SW480 (cell line): ENCODE measurements around the gene SLC13A3.

Experiments used
- DNase-seq: peaks from one replicate; pipeline ENCODE4 v3.0.0-alpha.2; 2016; ENCODE audit warnings: low spot score

SLC13A3 gene

DNA sequence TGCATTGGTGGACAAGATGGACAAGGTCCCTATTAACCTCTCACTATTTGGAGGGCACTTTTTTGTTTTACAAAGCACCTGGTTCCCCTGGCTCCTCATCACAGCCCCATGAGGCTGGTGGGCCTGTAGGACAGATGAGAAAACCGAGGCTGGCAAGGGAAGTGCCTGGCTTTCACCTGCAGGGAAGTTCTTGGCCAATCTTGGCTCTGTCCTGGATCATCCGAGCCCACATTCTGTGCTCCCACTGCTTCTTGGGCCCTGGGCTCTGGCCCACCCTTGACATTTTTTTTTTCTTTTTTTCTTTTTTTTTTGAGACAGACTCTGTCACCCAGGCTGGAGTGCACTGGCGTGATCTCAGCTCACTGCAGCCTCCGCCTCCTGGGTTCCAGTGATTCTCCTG is 14.7 kb downstream of the SLC13A3 start:
- no peak for DNase-seq

GRCh38 chr20:46635514-46636136 is 15.6 kb downstream of the SLC13A3 start:
- no peak for DNase-seq

DNA sequence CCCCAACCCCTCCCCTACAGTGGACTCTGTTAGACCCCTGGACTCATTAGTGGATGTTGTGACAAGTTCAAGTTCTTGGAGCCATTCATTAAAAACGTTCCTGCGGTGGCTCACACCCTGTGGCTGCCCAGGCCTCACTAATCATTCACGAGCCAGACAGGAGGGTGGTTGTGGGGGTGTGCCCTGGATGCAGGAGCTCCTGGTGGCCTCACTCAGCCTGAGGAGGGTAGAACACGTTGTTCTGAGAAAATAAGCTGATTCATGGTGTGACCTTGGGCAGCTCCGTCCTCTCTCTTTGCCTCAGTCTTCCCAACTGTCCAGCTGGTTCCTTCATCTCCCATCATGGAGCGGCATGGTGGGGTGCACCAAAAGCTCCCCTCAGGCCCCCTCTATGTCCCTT is 16.7 kb downstream of the SLC13A3 start:
- no peak for DNase-seq

GRCh38 chr20:46631874-46632446 is 19.3 kb downstream of the SLC13A3 start:
- no peak for DNase-seq

DNA sequence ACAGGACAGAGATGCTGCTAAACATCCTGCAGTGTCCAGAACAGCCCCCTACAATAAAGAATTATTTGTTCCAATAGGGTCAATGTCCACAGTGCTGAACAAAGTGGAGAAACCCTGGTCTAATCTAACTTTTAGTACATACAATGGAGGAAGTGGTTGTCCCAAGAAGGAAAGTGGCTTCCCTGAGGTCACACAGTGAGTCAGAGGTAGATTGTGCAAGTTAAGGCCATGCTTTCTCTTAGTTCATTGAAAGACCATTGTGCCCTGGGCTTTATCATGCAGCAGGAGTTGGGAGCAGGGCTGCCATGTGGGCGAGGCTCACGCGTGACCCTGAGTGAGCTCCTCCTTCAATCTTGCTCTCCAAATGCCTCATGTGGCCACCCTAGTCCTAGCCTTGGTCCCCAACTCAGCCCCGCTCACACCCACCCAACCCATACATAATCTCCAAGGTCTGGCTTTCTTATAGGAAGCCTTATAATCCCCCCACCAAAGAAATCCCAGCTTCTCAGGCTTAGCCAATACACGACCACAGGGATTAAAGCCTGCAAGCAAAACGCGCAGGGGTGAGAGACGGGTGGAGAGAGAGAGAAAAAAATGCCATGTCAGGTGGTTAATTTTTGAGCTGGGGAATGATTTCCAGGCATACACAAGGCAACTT is 19.9 kb downstream of the SLC13A3 start:
- DNase-seq: peak; percentile 44

- no peak for DNase-seq
Observed at GRCh38 chr20:46630306-46630705, 21.0 kb downstream of the SLC13A3 start.

GRCh38 chr20:46629341-46629740 is 21.9 kb downstream of the SLC13A3 start:
- DNase-seq: no peak

DNA sequence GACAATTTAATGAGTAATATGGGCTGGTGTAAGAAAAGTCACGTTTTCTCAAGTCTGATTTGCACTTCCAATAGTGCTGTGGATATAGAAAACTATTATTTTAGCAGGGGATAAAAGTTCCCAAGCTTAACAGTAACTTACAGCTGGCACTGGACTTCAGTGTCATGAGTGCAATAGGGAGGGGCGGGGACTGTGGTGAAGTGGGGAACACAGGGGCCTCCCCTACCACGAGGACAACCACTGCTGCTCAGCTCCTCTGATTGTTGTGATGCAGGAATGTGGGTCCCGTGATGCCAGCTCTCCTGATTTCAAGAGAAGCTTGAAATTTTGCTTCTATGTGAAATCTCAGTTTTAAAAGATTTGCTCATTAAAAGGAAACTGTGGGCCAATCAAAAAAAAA is 24.0 kb downstream of the SLC13A3 start:
- DNase-seq: no peak

DNA sequence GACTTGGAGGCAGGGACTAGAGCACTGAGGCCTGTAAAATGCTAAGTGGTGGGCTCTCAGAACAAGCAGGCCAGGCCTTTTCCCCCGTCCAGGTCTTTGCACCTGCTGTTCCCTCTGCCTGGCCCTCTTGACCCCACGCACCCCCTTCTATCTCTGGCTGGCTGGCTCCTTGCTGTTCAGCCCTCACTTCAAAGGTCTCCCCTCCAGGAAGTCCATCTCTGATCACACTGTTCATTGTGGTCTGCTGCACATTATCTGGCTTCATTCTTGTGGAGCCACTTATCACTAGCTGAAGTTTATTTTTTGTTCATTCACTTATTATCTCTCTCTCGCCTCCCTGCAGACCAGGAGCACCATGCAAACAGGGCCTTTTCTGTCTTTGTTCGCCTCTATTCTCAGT is 24.5 kb downstream of the SLC13A3 start:
- no peak for DNase-seq

- no peak for DNase-seq
Observed at GRCh38 chr20:46625875-46626373, 25.3 kb downstream of the SLC13A3 start.

- no peak for DNase-seq
Observed at GRCh38 chr20:46624946-46625345, 26.3 kb downstream of the SLC13A3 start.

GRCh38 chr20:46622165-46622564 is 29.1 kb downstream of the SLC13A3 start:
- no peak for DNase-seq

DNA sequence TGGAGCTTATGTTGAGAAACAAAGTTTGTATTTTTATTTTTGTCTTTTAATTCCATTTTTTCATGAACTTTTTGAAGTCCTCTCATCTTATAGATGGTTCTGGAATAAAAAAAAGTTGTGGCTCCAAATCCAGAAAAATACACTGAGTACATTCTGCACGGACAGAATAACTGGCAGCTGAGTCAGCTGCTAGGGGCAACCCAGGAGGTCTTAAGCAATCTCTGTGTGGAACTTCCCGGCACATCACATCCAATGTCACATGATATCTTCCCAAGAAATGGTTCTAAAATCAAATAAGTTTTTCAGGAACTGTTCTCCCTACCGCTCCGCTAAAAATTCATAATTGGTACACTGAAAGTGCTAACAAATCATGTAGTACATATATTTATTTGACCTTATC is 29.8 kb downstream of the SLC13A3 start:
- DNase-seq: no peak

DNA sequence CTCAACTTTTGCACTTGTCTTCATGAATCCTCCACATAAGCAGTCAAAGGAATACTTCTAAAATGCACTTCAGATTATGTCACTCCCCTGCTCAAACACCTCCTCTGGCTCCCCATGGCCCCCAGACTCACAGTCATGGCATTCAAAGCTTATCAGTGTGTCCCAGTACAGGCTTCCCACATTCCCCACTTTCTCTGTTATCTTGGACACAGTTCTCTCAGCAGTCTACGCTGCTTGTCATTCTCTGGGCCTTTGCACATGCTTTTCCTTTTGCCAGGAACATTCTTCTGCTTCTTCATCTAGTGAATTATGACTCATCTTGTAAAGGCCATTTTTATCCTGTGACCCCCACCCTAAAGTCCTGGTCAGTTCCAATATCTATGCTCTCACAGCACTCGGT is 31.8 kb downstream of the SLC13A3 start:
- no peak for DNase-seq

- no peak for DNase-seq
Observed at GRCh38 chr20:46618316-46619100, 32.8 kb downstream of the SLC13A3 start.

GRCh38 chr20:46614503-46614902 is 36.8 kb downstream of the SLC13A3 start:
- DNase-seq: no peak

DNA sequence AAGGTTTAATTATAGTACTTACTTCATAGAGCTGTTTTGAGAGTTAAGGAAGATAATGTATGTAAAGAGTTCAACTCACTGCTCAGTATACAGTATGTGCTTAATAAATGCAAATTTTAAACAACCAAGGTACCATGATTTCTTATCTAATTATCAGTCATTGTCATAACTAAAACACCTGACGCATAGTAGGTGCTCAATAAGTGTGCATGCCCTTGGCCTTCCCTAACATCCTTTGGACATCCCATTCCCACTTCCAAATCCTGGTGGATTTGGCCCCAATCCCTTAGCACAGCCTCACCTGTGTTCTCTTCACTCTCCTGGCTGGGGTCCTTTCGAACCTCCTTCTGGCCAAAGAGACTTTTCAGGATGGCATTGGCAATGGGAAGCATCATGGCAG is 41.1 kb downstream of the SLC13A3 start:
- no peak for DNase-seq

DNA sequence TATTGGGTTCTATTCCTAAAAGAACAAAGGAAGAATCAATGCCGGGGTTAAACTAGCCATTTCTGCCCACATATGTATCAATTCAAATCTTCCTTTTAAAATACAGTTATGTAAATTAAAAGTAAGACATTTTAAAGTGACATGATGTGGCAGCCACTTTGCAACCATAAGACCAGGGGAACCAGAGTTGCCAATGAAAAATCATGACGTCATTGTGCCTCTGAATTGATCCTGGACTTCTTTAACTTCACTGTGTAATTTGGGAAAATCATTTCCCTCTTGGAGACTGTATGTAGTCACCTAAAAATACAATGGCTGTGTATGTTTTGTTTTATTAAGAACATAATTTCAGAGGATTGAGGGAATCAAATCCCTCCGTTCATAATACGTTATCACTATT is 42.2 kb downstream of the SLC13A3 start:
- DNase-seq: no peak

DNA sequence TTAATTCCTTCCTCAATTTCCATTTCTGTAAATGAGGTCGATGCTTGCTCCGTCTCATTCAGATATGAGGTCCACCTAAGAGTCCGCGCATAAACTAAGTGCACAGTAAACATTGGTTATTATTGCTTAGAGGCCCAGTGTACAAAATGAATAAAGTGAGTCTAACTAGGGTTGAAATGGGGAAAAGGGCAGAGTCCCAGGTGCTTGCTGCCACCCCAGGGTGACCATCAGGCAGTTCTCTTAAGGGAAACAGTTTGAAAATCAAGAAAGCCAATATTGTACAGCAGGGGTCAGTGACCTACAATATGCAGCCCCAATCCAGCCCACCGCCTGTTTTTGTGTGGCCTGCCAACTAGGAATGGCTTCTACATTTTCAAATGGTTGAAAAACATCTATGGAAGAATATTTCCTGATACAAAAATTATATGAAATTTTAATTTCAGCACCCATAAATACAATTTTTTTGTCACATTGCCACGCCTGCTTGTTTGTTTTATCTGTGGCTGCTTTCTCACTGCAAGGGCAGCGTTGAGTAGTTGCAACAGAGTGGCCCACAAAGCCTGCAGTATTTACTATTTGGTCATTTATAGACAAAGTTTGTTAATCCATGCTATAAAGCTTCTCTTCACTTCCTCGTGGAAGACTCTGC is 43.3 kb downstream of the SLC13A3 start:
- no peak for DNase-seq

GRCh38 chr20:46607191-46607848 is 43.9 kb downstream of the SLC13A3 start:
- no peak for DNase-seq

DNA sequence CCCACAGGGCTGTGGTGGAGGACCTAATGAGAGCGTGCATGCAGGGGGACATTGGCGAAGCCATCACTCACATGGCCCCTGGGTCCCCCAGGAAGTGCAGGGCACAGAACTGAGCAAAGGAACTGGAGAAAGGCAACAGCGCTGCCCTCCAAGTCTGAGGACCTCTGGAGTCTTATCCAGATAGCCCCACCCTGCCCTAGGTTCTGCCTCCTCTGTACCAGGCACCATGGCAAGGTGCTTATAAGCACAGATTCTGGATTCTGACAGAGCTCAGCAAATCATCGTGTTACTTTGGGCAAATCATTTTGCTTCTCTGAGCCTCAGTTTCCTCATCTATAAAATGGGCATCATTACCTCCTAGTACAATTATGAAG is 44.5 kb downstream of the SLC13A3 start:
- no peak for DNase-seq
